ENCODE measurements around the gene LSM3.
"Not testable (repeated sequence)": the region's sequence is repeated elsewhere in the genome, so short reads cannot be mapped to it uniquely, and the experiment has no call there.

DNA sequence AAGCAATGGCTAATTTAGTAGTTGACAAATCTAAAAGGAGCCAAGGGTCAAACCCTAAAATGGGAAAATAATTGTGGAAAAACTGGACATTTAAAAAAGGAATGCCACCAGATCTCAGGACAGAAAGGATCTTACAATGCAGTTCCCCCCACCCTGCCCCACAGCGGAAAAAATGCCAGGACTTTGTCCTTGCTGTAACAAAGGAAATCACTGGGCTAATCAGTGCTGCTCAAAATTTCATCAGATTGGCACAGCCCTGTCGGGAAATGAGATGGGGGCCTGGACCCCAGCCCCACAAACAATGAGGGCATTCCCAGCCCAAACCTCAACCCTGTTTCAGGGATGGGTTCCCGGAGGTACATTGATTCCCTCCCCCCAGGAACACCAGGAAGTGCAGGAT, 47.7 kb downstream of the LSM3 start:
- TF ChIP-seq, protein P1, sequence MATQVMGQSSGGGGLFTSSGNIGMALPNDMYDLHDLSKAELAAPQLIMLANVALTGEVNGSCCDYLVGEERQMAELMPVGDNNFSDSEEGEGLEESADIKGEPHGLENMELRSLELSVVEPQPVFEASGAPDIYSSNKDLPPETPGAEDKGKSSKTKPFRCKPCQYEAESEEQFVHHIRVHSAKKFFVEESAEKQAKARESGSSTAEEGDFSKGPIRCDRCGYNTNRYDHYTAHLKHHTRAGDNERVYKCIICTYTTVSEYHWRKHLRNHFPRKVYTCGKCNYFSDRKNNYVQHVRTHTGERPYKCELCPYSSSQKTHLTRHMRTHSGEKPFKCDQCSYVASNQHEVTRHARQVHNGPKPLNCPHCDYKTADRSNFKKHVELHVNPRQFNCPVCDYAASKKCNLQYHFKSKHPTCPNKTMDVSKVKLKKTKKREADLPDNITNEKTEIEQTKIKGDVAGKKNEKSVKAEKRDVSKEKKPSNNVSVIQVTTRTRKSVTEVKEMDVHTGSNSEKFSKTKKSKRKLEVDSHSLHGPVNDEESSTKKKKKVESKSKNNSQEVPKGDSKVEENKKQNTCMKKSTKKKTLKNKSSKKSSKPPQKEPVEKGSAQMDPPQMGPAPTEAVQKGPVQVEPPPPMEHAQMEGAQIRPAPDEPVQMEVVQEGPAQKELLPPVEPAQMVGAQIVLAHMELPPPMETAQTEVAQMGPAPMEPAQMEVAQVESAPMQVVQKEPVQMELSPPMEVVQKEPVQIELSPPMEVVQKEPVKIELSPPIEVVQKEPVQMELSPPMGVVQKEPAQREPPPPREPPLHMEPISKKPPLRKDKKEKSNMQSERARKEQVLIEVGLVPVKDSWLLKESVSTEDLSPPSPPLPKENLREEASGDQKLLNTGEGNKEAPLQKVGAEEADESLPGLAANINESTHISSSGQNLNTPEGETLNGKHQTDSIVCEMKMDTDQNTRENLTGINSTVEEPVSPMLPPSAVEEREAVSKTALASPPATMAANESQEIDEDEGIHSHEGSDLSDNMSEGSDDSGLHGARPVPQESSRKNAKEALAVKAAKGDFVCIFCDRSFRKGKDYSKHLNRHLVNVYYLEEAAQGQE (IDR thresholded peaks at IDR 0.05; ENCODE audit: insufficient read depth in 1 of 2, low read depth in 2 of 2, low read length in 1 of 2): not testable (repeated sequence)
- TF ChIP-seq, protein P2, sequence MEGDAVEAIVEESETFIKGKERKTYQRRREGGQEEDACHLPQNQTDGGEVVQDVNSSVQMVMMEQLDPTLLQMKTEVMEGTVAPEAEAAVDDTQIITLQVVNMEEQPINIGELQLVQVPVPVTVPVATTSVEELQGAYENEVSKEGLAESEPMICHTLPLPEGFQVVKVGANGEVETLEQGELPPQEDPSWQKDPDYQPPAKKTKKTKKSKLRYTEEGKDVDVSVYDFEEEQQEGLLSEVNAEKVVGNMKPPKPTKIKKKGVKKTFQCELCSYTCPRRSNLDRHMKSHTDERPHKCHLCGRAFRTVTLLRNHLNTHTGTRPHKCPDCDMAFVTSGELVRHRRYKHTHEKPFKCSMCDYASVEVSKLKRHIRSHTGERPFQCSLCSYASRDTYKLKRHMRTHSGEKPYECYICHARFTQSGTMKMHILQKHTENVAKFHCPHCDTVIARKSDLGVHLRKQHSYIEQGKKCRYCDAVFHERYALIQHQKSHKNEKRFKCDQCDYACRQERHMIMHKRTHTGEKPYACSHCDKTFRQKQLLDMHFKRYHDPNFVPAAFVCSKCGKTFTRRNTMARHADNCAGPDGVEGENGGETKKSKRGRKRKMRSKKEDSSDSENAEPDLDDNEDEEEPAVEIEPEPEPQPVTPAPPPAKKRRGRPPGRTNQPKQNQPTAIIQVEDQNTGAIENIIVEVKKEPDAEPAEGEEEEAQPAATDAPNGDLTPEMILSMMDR (IDR thresholded peaks at IDR 0.05): not testable (repeated sequence)
- not testable (repeated sequence) for TF ChIP-seq TCF7L2, POLR2AphosphoS5 (IDR thresholded peaks at IDR 0.05; ENCODE audit: low read depth, low read length)
